Measurements from ENCODE around the gene MMP2. TPM values are rescaled to one million over a fixed set of nuclear protein-coding genes. Genes with fewer than 3 reads are reported as not detected.

MMP2 gene
- polyA plus RNA-seq, 1 donor: 87.5 TPM

DNA sequence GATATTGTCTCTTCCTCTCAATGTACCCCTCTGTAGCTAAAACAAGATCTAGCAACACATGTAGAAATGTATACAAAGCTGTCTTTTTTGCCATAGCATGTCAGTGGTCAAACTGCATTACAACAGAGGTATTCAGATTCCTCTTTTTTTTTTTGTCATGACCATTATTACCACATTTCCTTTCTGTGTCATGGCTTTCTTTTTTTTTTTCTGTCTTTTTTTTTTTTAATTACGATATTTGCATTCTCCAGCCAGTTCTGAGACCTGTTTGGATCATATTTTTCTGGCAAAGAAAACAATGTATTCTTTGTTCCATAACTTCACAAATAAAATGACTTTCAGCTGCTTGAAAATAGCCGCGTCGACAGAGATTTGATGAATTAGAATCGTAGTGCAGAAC is 60.1 kb downstream of the MMP2 start:
- Histone ChIP-seq H3K4me1 (ENCODE audit: control insufficient read depth, insufficient read depth, low read length) (no peaks in the 10 kb centered on the region), H3K9me3 (ENCODE audit: control insufficient read depth, low read depth, low read length) (no peaks in the 10 kb centered on the region), H3K36me3 (ENCODE audit: control insufficient read depth, insufficient read depth, low read length) (no peaks in the 10 kb centered on the region), H3K4me3 (ENCODE audit: low read length) (no peak overlapping the region), H3K27ac (ENCODE audit: low read length) (no peak overlapping the region), H3K27me3 (ENCODE audit: control insufficient read depth, insufficient read depth, low read length) (no peaks in the 10 kb centered on the region)
- WGBS (ENCODE audit: insufficient coverage, low lambda C conversion rate): 70% methylated on average over 5 of the region's 5 CpGs
- DNase-seq: no peak

DNA sequence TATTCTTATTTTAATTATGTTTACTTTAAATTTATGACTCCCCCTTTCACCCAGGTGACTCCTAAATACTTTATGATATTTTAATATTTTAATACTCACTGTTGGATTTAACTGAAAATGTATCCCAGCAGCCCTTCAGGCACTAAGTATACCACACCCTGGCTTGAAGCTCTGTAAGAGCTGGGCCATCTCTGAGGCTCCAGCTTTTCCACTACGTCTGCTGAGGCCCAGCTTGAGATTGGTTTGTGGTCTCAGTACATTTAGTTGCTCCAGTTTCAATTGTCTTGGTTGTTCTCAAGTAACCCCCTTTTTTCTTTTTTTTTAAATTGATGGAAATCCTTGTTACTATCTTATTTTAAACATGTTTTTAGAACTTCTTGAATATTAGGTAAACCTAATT is 60.5 kb downstream of the MMP2 start:
- Histone ChIP-seq H3K27ac (ENCODE audit: low read length) (no peak overlapping the region), H3K4me3 (ENCODE audit: low read length) (no peak overlapping the region), H3K4me1 (ENCODE audit: control insufficient read depth, insufficient read depth, low read length) (no peaks in the 10 kb centered on the region), H3K36me3 (ENCODE audit: control insufficient read depth, insufficient read depth, low read length) (no peaks in the 10 kb centered on the region), H3K9me3 (ENCODE audit: control insufficient read depth, low read depth, low read length) (no peaks in the 10 kb centered on the region), H3K27me3 (ENCODE audit: control insufficient read depth, insufficient read depth, low read length) (no peaks in the 10 kb centered on the region)
- no CpG with 5 or more reads among the region's 1 CpG for WGBS (ENCODE audit: insufficient coverage, low lambda C conversion rate)
- no peak for DNase-seq

DNA sequence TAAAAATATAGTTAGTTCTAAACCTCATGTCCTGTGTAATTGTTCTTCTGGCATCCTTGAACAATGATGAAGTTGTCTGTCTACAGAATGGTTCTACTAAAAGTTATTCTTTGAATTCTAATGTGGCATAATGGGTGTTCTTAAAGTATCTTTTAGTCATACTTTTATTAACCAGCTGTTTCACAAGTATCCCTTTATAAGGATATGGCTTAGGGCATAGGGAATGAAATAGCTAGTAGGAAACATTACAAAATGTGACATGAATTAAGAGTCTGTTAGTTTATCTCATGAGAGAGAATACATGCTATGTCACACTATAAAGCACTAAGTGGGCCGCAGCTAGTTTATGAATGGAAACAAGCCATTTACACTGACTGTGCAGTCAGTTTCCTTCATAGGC is 61.2 kb downstream of the MMP2 start:
- DNase-seq: no peak
- Histone ChIP-seq H3K27me3 (ENCODE audit: control insufficient read depth, insufficient read depth, low read length) (no peaks in the 10 kb centered on the region), H3K27ac (ENCODE audit: low read length) (no peak overlapping the region), H3K36me3 (ENCODE audit: control insufficient read depth, insufficient read depth, low read length) (no peaks in the 10 kb centered on the region), H3K4me3 (ENCODE audit: low read length) (no peak overlapping the region), H3K4me1 (ENCODE audit: control insufficient read depth, insufficient read depth, low read length) (no peaks in the 10 kb centered on the region), H3K9me3 (ENCODE audit: control insufficient read depth, low read depth, low read length) (no peaks in the 10 kb centered on the region)
- no CpG with 5 or more reads among the region's 1 CpG for WGBS (ENCODE audit: insufficient coverage, low lambda C conversion rate)

DNA sequence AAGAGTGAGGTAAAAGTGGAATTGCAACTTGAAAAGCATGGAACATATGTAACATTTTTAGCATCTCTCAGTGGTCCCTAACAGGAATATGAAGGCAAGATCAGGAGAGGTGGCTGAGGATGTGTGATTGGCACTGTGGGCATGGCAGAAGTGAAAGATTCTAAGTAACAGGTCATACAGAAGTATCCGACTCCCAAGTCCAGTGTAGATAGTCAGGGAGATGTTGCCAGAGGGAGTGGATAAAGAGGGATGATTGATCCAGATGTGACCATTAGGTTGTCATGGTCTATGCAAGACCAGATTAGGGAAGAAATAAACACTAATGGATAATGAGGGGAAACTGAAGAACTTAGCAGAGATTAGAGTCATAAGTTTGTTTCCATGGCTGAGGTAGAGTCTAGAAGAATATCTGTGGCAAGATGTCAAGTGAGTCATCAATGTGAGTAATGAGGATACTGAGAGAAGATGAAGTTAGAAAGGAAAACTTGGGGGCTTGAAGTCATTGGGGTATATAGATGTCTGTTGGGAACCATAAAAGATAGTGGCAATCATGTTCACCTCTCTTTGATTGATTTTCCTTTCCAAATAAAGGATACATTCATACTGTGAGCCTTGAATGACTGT is 63.6 kb downstream of the MMP2 start:
- H3K27me3 ChIP-seq (ENCODE audit: control insufficient read depth, insufficient read depth, low read length): no peaks in the 10 kb centered on the region
- H3K4me1 ChIP-seq (ENCODE audit: control insufficient read depth, insufficient read depth, low read length): no peaks in the 10 kb centered on the region
- no peak for DNase-seq
- H3K9me3 ChIP-seq (ENCODE audit: control insufficient read depth, low read depth, low read length): no peaks in the 10 kb centered on the region
- WGBS (ENCODE audit: insufficient coverage, low lambda C conversion rate): no CpG with 5 or more reads among the region's 1 CpG
- H3K36me3 ChIP-seq (ENCODE audit: control insufficient read depth, insufficient read depth, low read length): no peaks in the 10 kb centered on the region
- H3K27ac ChIP-seq (ENCODE audit: low read length): no peak overlapping the region
- H3K4me3 ChIP-seq (ENCODE audit: low read length): no peak overlapping the region

DNA sequence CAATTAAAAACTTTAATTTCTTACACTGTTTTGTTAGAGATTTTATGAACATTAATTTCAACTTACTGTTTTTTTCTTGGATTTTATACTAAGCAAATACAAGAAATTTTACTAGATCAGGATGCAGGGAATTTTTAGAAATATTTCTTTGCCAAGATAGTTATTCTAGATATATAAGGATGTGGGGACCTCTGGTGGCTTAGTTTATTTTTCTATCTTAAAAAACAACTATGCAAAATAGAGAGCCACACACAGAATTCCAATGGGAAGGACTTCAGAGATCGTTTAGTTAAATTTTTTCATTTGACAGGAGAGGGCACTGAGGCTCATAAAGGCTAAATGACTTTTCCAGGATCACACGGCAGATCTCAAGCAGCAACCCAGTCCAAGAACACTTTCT is 64.5 kb downstream of the MMP2 start:
- Histone ChIP-seq H3K27ac (ENCODE audit: low read length) (no peak overlapping the region), H3K27me3 (ENCODE audit: control insufficient read depth, insufficient read depth, low read length) (no peaks in the 10 kb centered on the region), H3K4me3 (ENCODE audit: low read length) (no peak overlapping the region), H3K36me3 (ENCODE audit: control insufficient read depth, insufficient read depth, low read length) (no peaks in the 10 kb centered on the region), H3K4me1 (ENCODE audit: control insufficient read depth, insufficient read depth, low read length) (no peaks in the 10 kb centered on the region), H3K9me3 (ENCODE audit: control insufficient read depth, low read depth, low read length) (no peaks in the 10 kb centered on the region)
- WGBS (ENCODE audit: insufficient coverage, low lambda C conversion rate): no CpG with 5 or more reads among the region's 2 CpGs
- no peak for DNase-seq

DNA sequence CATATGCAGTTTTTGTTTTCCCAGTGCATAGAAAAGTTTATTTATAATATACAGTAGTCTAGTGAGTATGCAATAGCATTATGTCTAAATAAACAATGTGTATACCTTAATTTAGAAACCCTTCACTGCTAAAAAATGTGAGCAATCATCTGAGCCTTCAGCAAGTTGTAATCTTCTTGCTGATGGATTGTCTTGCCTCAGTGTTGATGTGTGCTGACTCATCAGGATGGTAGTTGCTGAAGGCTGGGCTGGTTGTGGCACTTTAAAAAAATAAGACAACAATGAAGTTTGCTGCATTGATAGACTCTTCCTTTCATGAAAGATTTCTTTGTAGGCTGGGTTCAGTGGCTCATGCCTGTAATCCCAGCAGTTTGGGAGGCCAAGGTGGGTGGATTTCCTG is 73.6 kb downstream of the MMP2 start:
- Histone ChIP-seq H3K4me1 (ENCODE audit: control insufficient read depth, insufficient read depth, low read length) (no peaks in the 10 kb centered on the region), H3K27ac (ENCODE audit: low read length) (no peak overlapping the region), H3K36me3 (ENCODE audit: control insufficient read depth, insufficient read depth, low read length) (no peaks in the 10 kb centered on the region), H3K4me3 (ENCODE audit: low read length) (no peak overlapping the region), H3K9me3 (ENCODE audit: control insufficient read depth, low read depth, low read length) (no peaks in the 10 kb centered on the region), H3K27me3 (ENCODE audit: control insufficient read depth, insufficient read depth, low read length) (no peaks in the 10 kb centered on the region)
- DNase-seq: no peak

DNA sequence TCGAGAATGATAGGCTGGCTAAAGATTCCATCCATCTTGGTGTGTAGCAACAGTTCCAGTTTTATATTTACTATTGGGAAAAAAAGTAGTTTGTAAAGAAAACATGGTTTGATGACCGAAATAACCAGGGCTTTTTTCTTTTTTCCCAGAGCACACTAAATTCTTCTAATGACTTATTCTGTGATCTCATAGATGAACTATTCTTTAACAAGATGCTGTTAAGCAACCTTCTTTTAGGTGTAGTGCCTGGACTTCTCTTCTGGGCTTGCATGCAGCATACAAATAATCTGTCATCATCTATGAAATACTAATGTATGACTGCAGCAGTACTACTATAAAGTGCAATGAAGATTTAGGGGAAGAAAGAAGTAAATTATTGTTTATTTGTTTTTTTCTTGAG is 76.4 kb downstream of the MMP2 start:
- H3K4me1 ChIP-seq (ENCODE audit: control insufficient read depth, insufficient read depth, low read length): no peaks in the 10 kb centered on the region
- DNase-seq: no peak
- H3K4me3 ChIP-seq (ENCODE audit: low read length): no peak overlapping the region
- no peaks in the 10 kb centered on the region for H3K9me3 ChIP-seq (ENCODE audit: control insufficient read depth, low read depth, low read length)
- no peaks in the 10 kb centered on the region for H3K36me3 ChIP-seq (ENCODE audit: control insufficient read depth, insufficient read depth, low read length)
- WGBS (ENCODE audit: insufficient coverage, low lambda C conversion rate): 60% methylated on average over 1 of the region's 2 CpGs
- H3K27ac ChIP-seq (ENCODE audit: low read length): no peak overlapping the region
- no peaks in the 10 kb centered on the region for H3K27me3 ChIP-seq (ENCODE audit: control insufficient read depth, insufficient read depth, low read length)

Other genes with a start within 250 kb of the MMP2 start
- gene IRX6, start 155.0 kb upstream of the MMP2 start, polyA plus RNA-seq: not detected
- gene LPCAT2, start 29.9 kb downstream of the MMP2 start, polyA plus RNA-seq: 6.1 TPM
- 0.09 TPM for gene CAPNS2, start 87.5 kb downstream of the MMP2 start, polyA plus RNA-seq
- 0.12 TPM for gene SLC6A2, start 176.8 kb downstream of the MMP2 start, polyA plus RNA-seq

All from large intestine (tissue), 3 donors.